ENCODE data around the gene DLG4.

Gene DLG4

GRCh38 chr17:7219812-7220592 is at the start of gene DLG4, which contains the start of gene ACADVL:
Gene DLG4, minus strand, starts transcription at chr17:7219836.
Gene ACADVL, plus strand, starts transcription at chr17:7219938. Its CDS starts 47 bp downstream, at chr17:7219985.
- DNase-seq (ENCODE audit: low spot score): peak; percentile 93

- no peak for DNase-seq (ENCODE audit: low spot score)
Observed at GRCh38 chr17:7266784-7267183, 47.1 kb upstream of the DLG4 start.

DNA sequence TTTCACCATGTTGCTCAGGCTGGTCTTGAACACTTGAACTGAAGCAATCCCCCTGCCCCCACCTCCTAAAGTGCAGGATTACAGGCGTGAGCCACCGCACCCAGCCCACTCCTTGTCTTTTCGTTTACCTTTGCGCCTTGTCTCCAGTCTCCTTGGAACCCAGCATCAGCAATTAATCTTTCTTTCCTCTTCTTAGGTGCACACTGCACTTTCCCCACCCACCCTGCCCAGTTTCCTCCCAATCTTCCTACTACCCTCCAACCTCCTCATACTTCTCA is 44.1 kb upstream of the DLG4 start:
- no peak for DNase-seq (ENCODE audit: low spot score)

- DNase-seq (ENCODE audit: low spot score): no peak
Observed at GRCh38 chr17:7262935-7263800, 43.5 kb upstream of the DLG4 start.

GRCh38 chr17:7262192-7262934 is 42.7 kb upstream of the DLG4 start, which contains the start of gene CLDN7:
Gene CLDN7, minus strand, starts transcription at chr17:7262478. Its CDS starts 435 bp downstream, at chr17:7262043.
- peak; percentile 73 for DNase-seq (ENCODE audit: low spot score)

DNA sequence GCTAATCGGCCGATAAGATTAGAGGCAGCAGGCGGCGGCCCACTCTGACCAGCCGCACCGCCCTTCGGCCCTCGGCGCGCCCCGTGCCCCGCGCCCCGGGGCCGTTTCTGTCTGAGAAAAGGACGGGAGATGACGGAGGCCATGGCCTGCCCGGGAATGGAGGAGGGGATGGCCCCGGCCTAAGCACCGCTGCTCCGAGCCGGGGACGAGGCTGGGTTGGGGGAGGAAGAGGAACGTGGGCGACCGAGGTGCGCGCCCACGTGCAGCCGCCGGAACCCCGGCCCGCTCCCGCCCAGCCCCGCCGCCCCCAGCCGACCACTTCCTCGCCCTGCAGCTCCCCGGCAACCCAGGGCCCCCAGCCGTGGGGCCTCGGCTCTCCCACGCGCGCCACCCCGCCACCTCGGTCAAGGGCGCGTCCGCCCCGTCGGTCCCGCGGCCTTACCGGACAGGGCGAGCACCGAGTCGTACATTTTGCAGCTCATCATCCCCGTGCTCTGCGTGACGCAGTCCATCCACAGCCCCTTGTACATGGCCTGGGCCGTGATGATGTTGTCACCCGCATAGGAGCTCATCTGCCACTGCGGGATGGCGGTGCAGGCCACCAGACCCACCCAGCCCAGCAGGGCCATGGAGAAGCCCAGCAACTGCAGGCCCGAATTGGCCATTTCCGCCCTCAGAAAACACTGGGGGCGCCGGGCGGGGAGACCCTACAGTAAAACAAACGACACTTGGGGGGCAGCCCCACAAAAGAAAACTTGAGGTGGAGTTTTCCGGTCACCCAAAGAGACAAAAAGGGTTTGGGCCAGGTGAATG is 41.9 kb upstream of the DLG4 start:
- DNase-seq (ENCODE audit: low spot score): peak; percentile 55

DNA sequence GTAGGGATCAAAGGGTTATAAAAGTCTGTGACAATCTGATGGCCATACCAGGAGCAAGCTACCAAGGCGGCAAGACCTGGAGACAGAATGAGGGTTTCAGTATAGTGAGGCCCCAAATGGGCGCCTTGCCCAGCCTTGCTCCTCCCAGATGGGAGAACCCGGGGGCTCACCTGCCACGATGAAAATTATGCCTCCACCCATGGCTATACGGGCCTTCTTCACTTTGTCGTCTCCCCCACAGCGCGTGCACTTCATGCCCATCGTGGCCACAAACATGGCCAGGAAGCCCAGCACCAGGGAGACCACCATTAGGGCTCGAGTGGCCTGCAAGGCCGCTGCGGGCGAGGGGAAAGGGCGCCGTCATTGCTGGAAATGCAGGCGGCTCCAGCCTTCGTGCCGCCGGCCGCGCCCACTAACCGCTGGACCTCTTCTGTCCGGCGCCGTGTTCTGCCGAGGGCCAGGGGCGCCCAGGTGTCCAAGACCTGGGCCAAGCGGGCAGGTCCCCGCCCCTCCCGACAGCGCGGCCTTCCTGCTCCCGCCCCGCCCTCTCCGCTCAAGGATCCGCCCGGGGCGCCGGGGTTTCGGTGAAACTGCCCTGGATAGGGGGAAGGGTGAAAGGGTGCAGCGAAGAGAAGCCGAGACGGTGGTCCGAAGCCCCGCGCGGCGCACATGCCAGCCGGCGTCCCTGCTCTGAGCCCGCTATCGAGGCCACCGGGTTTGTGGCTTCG is 41.2 kb upstream of the DLG4 start:
- DNase-seq (ENCODE audit: low spot score): peak; percentile 82

GRCh38 chr17:7260151-7260550 is 40.5 kb upstream of the DLG4 start:
- DNase-seq (ENCODE audit: low spot score): no peak

DNA sequence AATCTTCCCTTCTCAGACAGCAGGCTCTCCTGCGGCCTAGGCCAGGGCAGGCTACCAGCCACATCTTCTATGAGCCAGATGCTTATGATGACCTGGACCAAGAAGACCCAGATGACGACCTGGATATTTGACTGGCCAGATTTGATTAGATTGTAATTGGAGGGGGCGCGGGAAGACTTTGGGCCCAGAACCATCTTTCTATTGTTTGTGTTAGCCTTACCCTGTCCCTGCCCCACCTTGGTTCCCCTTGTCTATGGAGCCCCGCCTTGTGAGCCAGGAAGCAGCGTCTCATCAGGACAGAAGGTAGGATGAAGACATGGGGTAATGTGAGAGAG is 39.9 kb upstream of the DLG4 start:
- DNase-seq (ENCODE audit: low spot score): no peak

DNA sequence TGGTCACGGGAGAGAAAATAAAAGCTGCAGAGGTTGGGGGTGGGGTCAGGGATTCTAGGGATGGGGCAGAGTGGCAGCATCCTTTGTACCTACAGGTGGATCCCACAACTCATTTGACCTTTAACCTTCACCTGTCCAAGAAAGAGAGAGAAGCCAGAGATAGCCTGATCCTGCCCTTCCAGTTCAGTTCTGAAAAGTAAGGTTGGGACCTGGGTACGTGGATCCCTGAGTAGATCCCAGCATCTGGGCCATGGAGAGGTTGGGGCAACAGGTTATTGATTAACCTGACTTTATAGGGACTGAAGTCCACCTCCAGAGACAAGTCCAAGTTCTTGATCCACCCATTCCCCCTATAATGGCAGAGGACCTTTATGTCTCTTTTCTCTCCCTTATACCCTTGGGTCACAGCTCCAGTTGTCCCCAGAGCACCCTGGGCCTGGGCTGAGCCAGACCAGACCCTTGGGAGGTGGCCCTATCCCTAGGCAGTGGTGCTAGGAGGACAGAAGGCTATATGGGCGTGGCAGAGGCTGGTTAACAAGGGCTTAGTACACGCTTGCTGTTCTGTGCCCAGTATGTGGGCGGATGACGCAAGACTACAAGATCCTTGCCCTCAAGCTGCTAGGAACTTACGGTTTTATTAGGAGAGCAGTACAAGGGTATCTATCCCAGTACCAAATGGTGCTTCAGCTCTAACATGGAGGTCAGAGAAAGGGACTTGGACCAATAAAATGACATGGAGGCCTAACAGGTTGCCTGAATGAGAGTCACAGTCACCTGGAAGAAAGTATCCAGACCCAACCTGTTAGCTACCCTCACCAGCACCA is 39.3 kb upstream of the DLG4 start:
- DNase-seq (ENCODE audit: low spot score): no peak

- DNase-seq (ENCODE audit: low spot score): no peak
Observed at GRCh38 chr17:7256766-7257456, 37.3 kb upstream of the DLG4 start.

DNA sequence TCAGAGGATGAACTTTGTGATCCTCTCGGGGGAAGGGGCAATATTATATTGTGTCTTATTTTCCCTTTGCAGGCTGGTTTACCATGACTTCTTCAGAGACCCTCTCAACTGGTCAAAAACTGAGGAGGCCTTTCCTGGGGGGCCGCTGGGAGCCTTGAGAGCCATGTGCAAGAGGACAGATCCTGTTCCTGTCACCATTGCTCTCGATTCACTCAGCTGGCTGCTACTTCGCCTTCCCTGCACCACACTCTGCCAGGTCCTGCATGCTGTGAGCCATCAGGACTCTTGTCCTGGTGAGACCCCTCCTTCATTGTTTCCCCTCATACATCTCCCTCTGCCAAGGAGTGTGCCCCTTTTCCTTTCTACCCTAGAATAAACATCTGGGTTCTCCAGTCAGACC is 34.9 kb upstream of the DLG4 start:
- DNase-seq (ENCODE audit: low spot score): no peak

- no peak for DNase-seq (ENCODE audit: low spot score)
Observed at GRCh38 chr17:7253082-7253481, 33.4 kb upstream of the DLG4 start.

DNA sequence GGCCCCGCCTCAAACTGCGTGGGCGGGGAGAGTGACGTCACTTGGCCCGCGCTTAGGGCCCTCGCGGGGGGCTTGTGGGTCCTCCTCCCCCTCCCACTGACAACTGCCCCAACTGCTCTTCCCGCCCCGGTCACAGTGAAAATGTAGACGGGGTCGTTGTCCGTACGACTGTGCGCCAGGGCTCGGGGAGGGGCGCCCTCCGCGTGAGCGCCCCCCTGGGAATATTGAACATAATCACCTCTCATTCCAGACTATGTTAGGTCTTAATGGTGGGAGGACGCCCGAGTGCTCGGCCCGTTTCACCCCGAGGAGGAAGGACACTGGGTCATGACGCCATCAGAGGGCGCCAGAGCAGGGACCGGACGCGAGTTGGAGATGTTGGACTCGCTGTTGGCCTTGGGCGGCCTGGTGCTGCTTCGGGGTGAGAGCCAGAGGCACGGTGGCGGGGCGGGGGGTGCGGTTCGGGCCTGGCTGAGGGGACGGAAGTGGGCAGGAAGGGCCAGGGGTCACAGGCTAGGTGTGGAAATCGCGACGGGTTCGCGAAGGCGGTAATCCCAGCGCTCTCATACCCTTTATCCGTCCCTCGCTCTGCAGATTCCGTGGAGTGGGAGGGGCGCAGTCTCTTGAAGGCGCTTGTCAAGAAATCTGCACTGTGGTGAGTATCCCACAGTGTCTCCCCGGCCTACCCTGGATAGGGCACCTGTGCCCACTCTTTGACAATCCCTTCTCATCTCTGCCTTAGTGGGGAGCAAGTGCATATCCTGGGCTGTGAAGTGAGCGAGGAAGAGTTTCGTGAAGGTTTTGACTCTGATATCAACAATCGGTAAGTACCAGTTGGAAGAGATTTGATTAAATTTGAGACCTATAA is 32.8 kb upstream of the DLG4 start, which contains the start of gene ELP5:
ELP5 (plus strand) TSS at position 40 of the 868 bp plus-strand sequence; CDS start at position 376, 336 bp downstream.
- DNase-seq (ENCODE audit: low spot score): peak; percentile 99

- peak; percentile 100 for DNase-seq (ENCODE audit: low spot score)
Observed at GRCh38 chr17:7251661-7252175, 32.1 kb upstream of the DLG4 start, which contains the start of gene CTDNEP1. Gene CTDNEP1, minus strand, starts transcription at chr17:7251734. Its CDS starts 438 bp downstream, at chr17:7251296.

- peak; percentile 64 for DNase-seq (ENCODE audit: low spot score)
Observed at GRCh38 chr17:7250695-7251627, 31.3 kb upstream of the DLG4 start.

GRCh38 chr17:7249830-7250229 is 30.2 kb upstream of the DLG4 start:
- DNase-seq (ENCODE audit: low spot score): no peak
